B cell (primary cell): Measurements from ENCODE around the gene ARHGAP18. TPM values are rescaled to one million over a fixed set of nuclear protein-coding genes. Genes with fewer than 3 reads are reported as not detected.

ENCODE experiments used
- ATAC-seq: fragments of 200-7000 bp; cut with Tn5 transposase; one replicate; pipeline ENCODE4 v1.10.0; 2021; ENCODE audit warnings: low read depth, mild to moderate bottlenecking, moderate number of reproducible peaks, moderate library complexity
- CTCF ChIA-PET: fragments of 350-600 bp; sonication (Branson Sonifier 250); formaldehyde crosslinking; loops from one replicate; lab custom pipeline; 2021; ENCODE audit warnings: antibody characterized with exemption, inconsistent platforms; lab: Charles Lee
- POLR2A ChIA-PET: fragments of 350-600 bp; sonication (Branson Sonifier 250); formaldehyde crosslinking; loops from one replicate; lab custom pipeline; 2021; ENCODE audit warnings: antibody characterized with exemption; lab: Charles Lee
- DNase-seq: peaks from one replicate; pipeline ENCODE4 v3.0.0; 2013
- H2AFZ ChIP-seq: 2 replicates; pipeline ENCODE4 v1.6.1; 2012; ENCODE audit warnings: mild to moderate bottlenecking, low read depth, low read length; ENCODE audit not compliant: insufficient read depth, poor library complexity, severe bottlenecking
- H3K27ac ChIP-seq, 2 donors: 1 replicate in 1 of 2; 2 replicates in 1 of 2; pipeline ENCODE4 v1.5.1; 2012 to 2013; ENCODE audit warnings: low read length in 2 of 2, mild to moderate bottlenecking in 2 of 2, moderate library complexity in 1 of 2
- H3K27me3 ChIP-seq, 4 experiments: fragments of 200-600 bp in 1 of 4; sonication (generic) in 1 of 4; replicated peaks in 1 of 4; 1 replicate in 2 of 4; 2 replicates in 2 of 4; pipeline versions ENCODE4 v1.6.1 to v1.7.0; 2013 to 2016; ENCODE audit warnings: low read length in 3 of 4, mild to moderate bottlenecking in 2 of 4, mixed read lengths in 1 of 4, moderate library complexity in 1 of 4; ENCODE audit not compliant: insufficient read depth in 4 of 4, control insufficient read depth in 3 of 4; ENCODE audit errors: control extremely low read depth in 1 of 4
- H3K36me3 ChIP-seq, 2 experiments: replicated peaks in 1 of 2; 1 replicate in 1 of 2; 2 replicates in 1 of 2; pipeline versions ENCODE4 v1.6.1 to v1.7.1; 2013; ENCODE audit warnings: low read length in 1 of 2; ENCODE audit not compliant: insufficient read depth in 2 of 2, control insufficient read depth in 1 of 2; ENCODE audit errors: control extremely low read depth in 1 of 2, extremely low read depth in 1 of 2
- H3K4me1 ChIP-seq, 2 donors: fragments of 200-600 bp in 1 of 2; sonication (generic) in 1 of 2; 1 replicate in 1 of 2; 2 replicates in 1 of 2; pipeline versions ENCODE4 v1.5.1 to v1.6.1; 2013 to 2017; ENCODE audit warnings: low read length in 2 of 2; ENCODE audit not compliant: control insufficient read depth in 2 of 2, insufficient read depth in 2 of 2
- H3K4me2 ChIP-seq: replicated peaks from 2 replicates; pipeline ENCODE3; 2012; ENCODE audit warnings: mild to moderate bottlenecking, low read depth, low read length; ENCODE audit not compliant: poor library complexity, severe bottlenecking
- H3K4me3 ChIP-seq, 5 experiments: fragments of 200-600 bp in 1 of 5; sonication (generic) in 1 of 5; 1 replicate in 3 of 5; 2 replicates in 2 of 5; pipeline versions ENCODE4 v1.5.1 to v1.7.0; 2011 to 2016; ENCODE audit warnings: low read length in 4 of 5, mild to moderate bottlenecking in 4 of 5, low read depth in 2 of 5, control low read depth in 1 of 5, moderate library complexity in 1 of 5; ENCODE audit not compliant: insufficient read depth in 1 of 5; ENCODE audit errors: control extremely low read depth in 1 of 5, extremely low read depth in 1 of 5
- H3K79me2 ChIP-seq: fragments of 200-600 bp; sonication (generic); one replicate; pipeline ENCODE4 v1.6.0; 2016; ENCODE audit warnings: low read length; ENCODE audit not compliant: control insufficient read depth, insufficient read depth
- H3K9ac ChIP-seq: fragments of 200-600 bp; sonication (generic); 2 replicates; pipeline ENCODE4 v1.6.1; 2017; ENCODE audit warnings: mild to moderate bottlenecking, low read length, moderate library complexity
- H3K9me3 ChIP-seq, 3 donors: one replicate each; pipeline versions ENCODE4 v1.6.1 to v1.7.1; 2013; ENCODE audit warnings: low read length in 2 of 3; ENCODE audit not compliant: control insufficient read depth in 2 of 3, insufficient read depth in 1 of 3; ENCODE audit errors: control extremely low read depth in 1 of 3
- H4K20me1 ChIP-seq: 2 replicates; pipeline ENCODE4 v1.6.0; 2012; ENCODE audit warnings: mild to moderate bottlenecking, low read length; ENCODE audit not compliant: insufficient read depth, control insufficient read depth, poor library complexity, severe bottlenecking
- H3K27ac Mint-ChIP-seq: one replicate; pipeline ENCODE4 v1.8.0; 2021; ENCODE audit warnings: mixed read lengths
- H3K27me3 Mint-ChIP-seq: one replicate; pipeline ENCODE4 v1.8.0; 2021; ENCODE audit warnings: mixed read lengths
- H3K4me1 Mint-ChIP-seq: one replicate; pipeline ENCODE4 v1.8.0; 2021; ENCODE audit warnings: mixed read lengths
- H3K4me3 Mint-ChIP-seq: one replicate; pipeline ENCODE4 v1.8.0; 2021; ENCODE audit warnings: mixed read lengths
- H3K9me3 Mint-ChIP-seq: one replicate; pipeline ENCODE4 v1.8.0; 2022; ENCODE audit warnings: mixed read lengths; ENCODE audit not compliant: insufficient read depth
- CTCF ChIP-seq: fragments of 200-600 bp; IDR thresholded peaks from one replicate; pipeline ENCODE4 v1.8.0; 2022; ENCODE audit warnings: antibody characterized with exemption, mild to moderate bottlenecking
- EZH2 ChIP-seq: IDR thresholded peaks from 2 replicates; pipeline ENCODE4 v1.6.1; 2012; ENCODE audit warnings: borderline replicate concordance, low read depth, mild to moderate bottlenecking, moderate library complexity, low read length; ENCODE audit not compliant: insufficient read depth, poor library complexity, severe bottlenecking
- WGBS: methylation state at CpG from one replicate; pipeline ENCODE4 v1.1.5; 2013; ENCODE audit warnings: missing lambda C conversion rate; ENCODE audit not compliant: insufficient coverage; 5-methylcytosine and 5-hydroxymethylcytosine counted together
- intact Hi-C: fragments of 100-400 bp; cut with micrococcal nuclease; formaldehyde crosslinking; loops from one replicate; pipeline ENCODE4 v1.10.0; 2022
- polyA plus RNA-seq: library from polyadenylated mRNA; depleted of rRNA; stranded (reverse); fragments of >200 nt; gene quantifications from 2 replicates; pipeline ENCODE4 v1.2.3, GENCODE V29; 2012
- total RNA-seq, 2 donors: library from RNA; stranded (reverse); fragments of 120-200 nt in 1 of 2; gene quantifications; 1 replicate in 1 of 2; 2 replicates in 1 of 2; pipeline versions ENCODE4 v1.2.3 to v1.2.4, GENCODE V29; 2013 to 2022

Gene ARHGAP18
- total and polyA plus RNA-seq, 2 donors (not counting 1 experiment from before 2014, with no cell fraction given) = 0.95 to 3.9 TPM

DNA sequence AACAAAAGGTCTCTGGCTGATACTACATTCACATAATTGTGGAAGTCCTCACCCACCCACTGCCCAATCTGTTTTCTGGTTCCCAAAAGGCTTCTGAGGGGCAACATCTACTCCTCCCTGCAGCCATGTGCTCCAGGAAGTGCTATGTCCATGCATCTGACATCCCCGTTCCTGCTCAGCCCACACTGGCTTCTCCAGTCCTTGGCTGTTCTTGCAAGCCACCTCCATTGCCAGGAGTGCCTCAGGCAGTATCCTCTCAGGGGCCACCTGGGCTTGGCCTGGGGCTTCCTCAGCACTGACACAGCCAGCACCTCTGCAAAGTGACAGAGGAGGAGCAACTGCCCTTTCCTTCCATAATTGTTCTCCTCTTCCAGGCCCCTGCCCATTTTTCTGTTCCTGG is 18.3 kb downstream of the ARHGAP18 start:
- H3K4me3 ChIP-seq = no peak overlapping the region
- 69% methylated on average over 1 of the region's 1 CpG for WGBS
- no peaks in the 10 kb centered on the region for H3K27me3 Mint-ChIP-seq
- no peak overlapping the region for H3K4me2 ChIP-seq
- H2AFZ ChIP-seq = no peak overlapping the region
- H3K27ac Mint-ChIP-seq = no peak overlapping the region
- no peak for ATAC-seq
- ChIA-PET CTCF (no interaction called here), POLR2A (interaction anchor here (0.7 kb wide), 1 partner anchor 169 kb away, joined by 3 read pairs; no protein-coding TSS in a partner anchor)
- no peaks in the 10 kb centered on the region for H3K9me3 ChIP-seq
- H3K4me3 Mint-ChIP-seq = no peak overlapping the region
- no peak overlapping the region for H3K27ac ChIP-seq
- H3K9ac ChIP-seq = no peak overlapping the region
- no peaks in the 10 kb centered on the region for H3K27me3 ChIP-seq
- intact Hi-C loops = no loop called here
- no peaks in the 10 kb centered on the region for H3K9me3 Mint-ChIP-seq
- peaks cover 13 to 18% of the 10 kb centered on the region in 2 donors for H3K4me1 ChIP-seq
- peaks cover 18% of the 10 kb centered on the region for H3K79me2 ChIP-seq
- no peaks in the 10 kb centered on the region for H3K36me3 ChIP-seq
- peaks cover 20% of the 10 kb centered on the region for H3K4me1 Mint-ChIP-seq
- H4K20me1 ChIP-seq = peaks cover 8% of the 10 kb centered on the region
- no peak for DNase-seq
- no peak for TF ChIP-seq CTCF

- Mint-ChIP-seq H3K27me3 (no peaks in the 10 kb centered on the region), H3K9me3 (no peaks in the 10 kb centered on the region), H3K4me3 (no peak overlapping the region), H3K4me1 (peaks cover 22% of the 10 kb centered on the region), H3K27ac (no peak overlapping the region)
- no peak for TF ChIP-seq CTCF
- no peak for TF ChIP-seq EZH2
- Histone ChIP-seq H3K27me3 (no peaks in the 10 kb centered on the region), H3K36me3 (no peaks in the 10 kb centered on the region), H3K9me3 (no peaks in the 10 kb centered on the region), H3K79me2 (peaks cover 21% of the 10 kb centered on the region), H3K9ac (no peak overlapping the region), H3K27ac (no peak overlapping the region), H3K4me3 (no peak overlapping the region), H3K4me2 (no peak overlapping the region), H2AFZ (no peak overlapping the region), H4K20me1 (peaks cover 11% of the 10 kb centered on the region), H3K4me1 (peaks cover 19 to 20% of the 10 kb centered on the region in 2 donors)
- ChIA-PET POLR2A (no interaction called here), CTCF (no interaction called here)
- DNase-seq (no peak), ATAC-seq (no peak)
- 100% methylated on average over 1 of the region's 5 CpGs for WGBS
- intact Hi-C loops = no loop called here
These were observed 18.8 kb downstream of the ARHGAP18 start for GRCh38 chr6:129691043-129691640.
